ENCODE results near the gene RAI1.

Gene RAI1

GRCh38 chr17:17849147-17849820, 168.0 kb downstream of the RAI1 start:
- Histone ChIP-seq H3K4me1 (ENCODE audit: insufficient read depth, low read length) (peaks cover 28% of the 10 kb centered on the region), H3K9me3 (ENCODE audit: low read length) (no peaks in the 10 kb centered on the region), H3K4me3 (ENCODE audit: low read length) (no peak overlapping the region), H2AFZ (ENCODE audit: low read depth, low read length) (no peak overlapping the region), H3K27me3 (ENCODE audit: insufficient read depth, low read length) (no peaks in the 10 kb centered on the region), H3K36me3 (ENCODE audit: insufficient read depth, low read length) (no peaks in the 10 kb centered on the region)

DNA sequence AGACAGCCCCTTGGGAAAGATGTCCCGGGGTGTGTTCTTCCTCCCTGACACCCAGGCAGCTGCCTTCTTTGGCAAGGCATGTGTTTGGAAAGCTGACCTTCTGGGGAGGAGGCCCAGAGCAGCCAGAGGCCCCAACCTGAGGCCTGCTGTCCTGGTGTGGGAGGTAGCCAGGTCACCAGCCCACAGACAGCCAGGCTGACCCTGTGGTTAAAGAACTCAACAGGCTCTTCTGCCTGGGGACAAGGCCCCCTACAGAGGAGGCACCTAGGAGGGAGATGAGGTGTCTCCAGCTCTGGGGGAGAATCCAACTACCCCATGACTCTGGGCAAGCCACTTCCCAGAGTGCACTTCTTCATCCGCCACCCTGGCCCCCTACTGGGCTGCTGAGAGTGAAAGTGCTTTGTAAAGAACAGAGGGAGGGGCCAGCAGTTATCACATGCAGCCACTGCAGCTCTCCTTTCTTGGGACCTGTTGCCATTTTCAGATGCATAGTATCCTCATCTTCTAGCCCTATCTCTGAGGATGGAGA, 168.7 kb downstream of the RAI1 start:
- Histone ChIP-seq H3K4me3 (ENCODE audit: low read length) (no peak overlapping the region), H3K4me1 (ENCODE audit: insufficient read depth, low read length) (peaks cover 28% of the 10 kb centered on the region), H3K36me3 (ENCODE audit: insufficient read depth, low read length) (no peaks in the 10 kb centered on the region), H3K27me3 (ENCODE audit: insufficient read depth, low read length) (no peaks in the 10 kb centered on the region), H3K9me3 (ENCODE audit: low read length) (no peaks in the 10 kb centered on the region), H2AFZ (ENCODE audit: low read depth, low read length) (no peak overlapping the region)

GRCh38 chr17:17851103-17852002, 170.1 kb downstream of the RAI1 start:
- H3K4me1 ChIP-seq (ENCODE audit: insufficient read depth, low read length): peaks cover 28% of the 10 kb centered on the region

GRCh38 chr17:17852930-17853329, 171.7 kb downstream of the RAI1 start:
- no peaks in the 10 kb centered on the region for H3K36me3 ChIP-seq (ENCODE audit: insufficient read depth, low read length)
- no peaks in the 10 kb centered on the region for H3K27me3 ChIP-seq (ENCODE audit: insufficient read depth, low read length)
- H3K9me3 ChIP-seq (ENCODE audit: low read length): no peaks in the 10 kb centered on the region
- no peak overlapping the region for H3K4me3 ChIP-seq (ENCODE audit: low read length)
- no peak overlapping the region for H2AFZ ChIP-seq (ENCODE audit: low read depth, low read length)
- H3K4me1 ChIP-seq (ENCODE audit: insufficient read depth, low read length): peaks cover 28% of the 10 kb centered on the region

More at GRCh38 chr17:17851103-17852002, 170.1 kb downstream of the RAI1 start:
- Histone ChIP-seq H3K4me3 (ENCODE audit: low read length) (no peak overlapping the region), H3K27me3 (ENCODE audit: insufficient read depth, low read length) (no peaks in the 10 kb centered on the region), H2AFZ (ENCODE audit: low read depth, low read length) (no peak overlapping the region), H3K36me3 (ENCODE audit: insufficient read depth, low read length) (no peaks in the 10 kb centered on the region), H3K9me3 (ENCODE audit: low read length) (no peaks in the 10 kb centered on the region)

DNA sequence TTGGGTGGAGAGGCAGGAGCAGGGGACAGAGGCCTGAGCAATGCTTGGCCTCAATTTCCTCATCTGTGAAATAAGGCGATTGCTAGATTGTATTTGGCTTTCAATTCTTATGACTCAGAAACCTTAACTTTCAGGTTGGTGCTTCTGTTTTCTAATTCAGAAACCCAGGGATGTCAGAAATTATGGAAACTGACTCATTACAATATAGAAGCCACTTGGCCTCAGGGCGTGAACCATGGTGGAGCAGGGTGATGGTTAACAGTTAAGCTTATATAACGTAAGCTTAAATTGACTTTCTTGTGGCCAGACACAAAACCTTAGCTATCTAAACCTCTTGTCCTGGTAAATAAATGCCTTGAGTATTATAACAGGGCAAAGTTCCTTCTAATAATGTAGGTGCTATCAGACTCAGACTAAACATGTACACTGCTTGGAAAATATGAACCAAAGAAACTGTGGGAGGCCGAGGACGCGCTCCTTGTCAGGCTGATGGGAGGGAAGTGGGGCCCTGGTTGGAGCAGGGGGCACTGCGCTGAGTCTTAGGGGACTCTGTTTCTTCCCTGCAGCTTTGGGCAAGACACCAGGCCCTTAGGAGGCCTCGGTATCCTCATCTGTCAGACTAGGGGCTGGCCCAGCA, 172.7 kb downstream of the RAI1 start:
- peaks cover 28% of the 10 kb centered on the region for H3K4me1 ChIP-seq (ENCODE audit: insufficient read depth, low read length)

DNA sequence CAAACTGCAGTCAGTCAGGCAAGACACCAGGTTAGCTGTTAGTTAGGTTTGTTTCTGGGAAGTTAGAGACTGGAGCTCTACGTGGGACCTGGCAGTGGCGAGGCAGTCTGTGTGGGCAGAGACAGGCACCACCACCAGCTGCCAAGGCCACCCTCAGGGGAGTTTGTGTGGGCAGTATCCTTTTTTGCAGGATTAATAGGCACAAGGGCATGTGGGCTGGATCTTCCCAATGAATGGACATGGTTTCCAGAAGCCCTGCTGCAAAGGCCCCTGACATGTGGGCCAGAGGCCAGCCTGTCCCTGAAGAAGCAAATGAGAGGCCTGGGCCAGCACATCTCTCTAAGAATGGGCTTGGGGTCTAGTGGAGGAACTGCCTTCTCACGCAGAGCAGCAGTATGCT, 174.7 kb downstream of the RAI1 start:
- no peaks in the 10 kb centered on the region for H3K27me3 ChIP-seq (ENCODE audit: insufficient read depth, low read length)
- no peak overlapping the region for H2AFZ ChIP-seq (ENCODE audit: low read depth, low read length)
- H3K36me3 ChIP-seq (ENCODE audit: insufficient read depth, low read length): no peaks in the 10 kb centered on the region
- H3K4me3 ChIP-seq (ENCODE audit: low read length): no peak overlapping the region
- peaks cover 14% of the 10 kb centered on the region for H3K4me1 ChIP-seq (ENCODE audit: insufficient read depth, low read length)
- H3K9me3 ChIP-seq (ENCODE audit: low read length): no peaks in the 10 kb centered on the region

More for the DNA sequence above, 172.7 kb downstream of the RAI1 start:
- no peaks in the 10 kb centered on the region for H3K9me3 ChIP-seq (ENCODE audit: low read length)
- no peaks in the 10 kb centered on the region for H3K27me3 ChIP-seq (ENCODE audit: insufficient read depth, low read length)
- no peak overlapping the region for H3K4me3 ChIP-seq (ENCODE audit: low read length)
- H3K36me3 ChIP-seq (ENCODE audit: insufficient read depth, low read length): no peaks in the 10 kb centered on the region
- no peak overlapping the region for H2AFZ ChIP-seq (ENCODE audit: low read depth, low read length)

DNA sequence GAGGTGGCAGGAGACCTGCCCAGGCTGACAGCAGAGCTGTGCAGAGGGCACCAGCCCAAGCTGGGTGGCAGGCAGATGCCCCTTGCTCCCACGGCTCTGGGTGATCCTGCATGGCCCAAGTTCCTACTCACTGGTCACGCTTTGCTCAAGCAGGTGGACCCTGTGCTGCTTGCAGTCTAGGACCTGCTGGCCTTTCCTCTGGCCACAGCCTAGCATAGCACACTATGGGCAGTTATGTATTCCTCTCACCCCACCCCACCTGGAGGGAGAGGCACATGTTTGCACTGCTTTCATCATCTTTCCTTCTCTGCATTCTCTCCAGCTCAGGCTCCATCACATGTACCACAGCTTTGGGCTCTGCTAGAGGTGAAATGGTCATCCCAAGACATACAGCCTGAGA, 175.1 kb downstream of the RAI1 start:
- H3K4me1 ChIP-seq (ENCODE audit: insufficient read depth, low read length): peaks cover 10% of the 10 kb centered on the region
- no peaks in the 10 kb centered on the region for H3K9me3 ChIP-seq (ENCODE audit: low read length)
- no peaks in the 10 kb centered on the region for H3K36me3 ChIP-seq (ENCODE audit: insufficient read depth, low read length)
- H3K4me3 ChIP-seq (ENCODE audit: low read length): no peak overlapping the region
- H3K27me3 ChIP-seq (ENCODE audit: insufficient read depth, low read length): no peaks in the 10 kb centered on the region
- no peak overlapping the region for H2AFZ ChIP-seq (ENCODE audit: low read depth, low read length)

DNA sequence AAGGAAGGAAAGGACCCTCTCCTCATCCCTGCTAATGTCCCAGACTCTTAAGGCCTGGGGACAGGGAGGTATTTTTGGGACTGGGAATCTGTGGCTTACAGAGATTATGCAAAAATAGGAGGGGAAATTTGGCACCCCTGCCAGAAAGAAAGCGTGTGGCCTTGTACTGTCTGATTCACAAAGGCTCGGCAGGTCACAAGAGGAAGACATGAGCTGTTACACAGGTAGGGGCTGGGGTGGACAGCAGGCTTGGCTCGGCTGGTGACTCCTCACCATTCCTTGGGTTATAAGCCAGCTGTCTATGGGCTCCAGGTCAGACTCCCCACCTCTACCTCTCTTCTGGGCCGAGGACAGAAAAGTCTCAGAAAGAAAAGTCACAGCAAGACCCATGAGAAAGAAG, 176.2 kb downstream of the RAI1 start:
- no peak overlapping the region for H2AFZ ChIP-seq (ENCODE audit: low read depth, low read length)
- H3K9me3 ChIP-seq (ENCODE audit: low read length): no peaks in the 10 kb centered on the region
- H3K4me1 ChIP-seq (ENCODE audit: insufficient read depth, low read length): no peaks in the 10 kb centered on the region
- no peaks in the 10 kb centered on the region for H3K36me3 ChIP-seq (ENCODE audit: insufficient read depth, low read length)
- no peaks in the 10 kb centered on the region for H3K27me3 ChIP-seq (ENCODE audit: insufficient read depth, low read length)
- H3K4me3 ChIP-seq (ENCODE audit: low read length): no peak overlapping the region

- Histone ChIP-seq H3K9me3 (ENCODE audit: low read length) (no peaks in the 10 kb centered on the region), H3K36me3 (ENCODE audit: insufficient read depth, low read length) (no peaks in the 10 kb centered on the region), H3K4me1 (ENCODE audit: insufficient read depth, low read length) (no peaks in the 10 kb centered on the region), H3K27me3 (ENCODE audit: insufficient read depth, low read length) (no peaks in the 10 kb centered on the region), H3K4me3 (ENCODE audit: low read length) (no peak overlapping the region), H2AFZ (ENCODE audit: low read depth, low read length) (no peak overlapping the region)
These were observed 178.9 kb downstream of the RAI1 start for GRCh38 chr17:17859909-17860765.

DNA sequence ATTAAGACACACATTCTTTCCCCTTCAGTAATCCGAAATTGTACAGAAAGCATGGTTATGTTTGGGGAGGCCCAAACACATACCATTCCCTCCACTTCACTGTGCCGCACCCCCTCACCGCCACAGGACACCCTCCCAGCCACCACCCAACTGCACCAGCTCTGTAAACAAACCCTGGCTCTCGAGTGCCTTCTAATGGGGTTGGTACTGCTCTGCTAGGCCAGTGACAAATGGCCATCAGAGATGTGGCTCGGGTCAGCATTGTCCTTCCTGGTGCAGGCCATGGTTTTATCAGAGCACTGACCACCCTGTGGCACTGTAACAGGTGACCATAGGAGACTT, 179.5 kb downstream of the RAI1 start:
- H3K36me3 ChIP-seq (ENCODE audit: insufficient read depth, low read length): no peaks in the 10 kb centered on the region
- H3K27me3 ChIP-seq (ENCODE audit: insufficient read depth, low read length): no peaks in the 10 kb centered on the region
- no peaks in the 10 kb centered on the region for H3K4me1 ChIP-seq (ENCODE audit: insufficient read depth, low read length)
- H2AFZ ChIP-seq (ENCODE audit: low read depth, low read length): no peak overlapping the region
- H3K9me3 ChIP-seq (ENCODE audit: low read length): no peaks in the 10 kb centered on the region
- H3K4me3 ChIP-seq (ENCODE audit: low read length): no peak overlapping the region

All from neuron (in vitro differentiated cells).